ENCODE measurements around the gene PTRHD1.
A peak's percentile ranks its signal among the peaks of the same experiment; 100 is the strongest.
"Not testable (repeated sequence)": the region's sequence is repeated elsewhere in the genome, so short reads cannot be mapped to it uniquely, and the experiment has no call there.

Gene PTRHD1

GRCh38 chr2:24836706-24837105 is 43.5 kb upstream of the PTRHD1 start:
- H3K27ac ChIP-seq (replicated peaks; ENCODE audit: low read length): no peak overlapping the region
- H2BK120ac ChIP-seq (ENCODE audit: low read depth, low read length): no peak overlapping the region
- no peak overlapping the region for H3K4me2 ChIP-seq (ENCODE audit: insufficient read depth, low read length, poor library complexity, severe bottlenecking)
- peaks cover 0 to 10% of the 10 kb centered on the region in 2 donors for H3K9me3 ChIP-seq (replicated peaks in 1 of 2; ENCODE audit: control insufficient read depth in 2 of 2, insufficient read depth in 1 of 2, low read depth in 1 of 2, low read length in 2 of 2)
- no peak overlapping the region for H3K4me3 ChIP-seq (ENCODE audit: low read length in 2 of 2)
- peak overlapping the region; percentile 44 for H3K9ac ChIP-seq (ENCODE audit: low read depth, low read length, poor library complexity)
- peaks cover 2% of the 10 kb centered on the region for H3K79me1 ChIP-seq (ENCODE audit: low read depth, low read length)
- H3K4me1 ChIP-seq (ENCODE audit: control insufficient read depth in 2 of 2, insufficient read depth in 1 of 2, low read depth in 1 of 2, low read length in 2 of 2): peaks cover 11 to 18% of the 10 kb centered on the region in 2 donors
- no peak overlapping the region for H2AFZ ChIP-seq (ENCODE audit: low read length)
- H3K4ac ChIP-seq (ENCODE audit: low read length): no peak overlapping the region
- peaks cover 31 to 83% of the 10 kb centered on the region in 2 donors for H3K36me3 ChIP-seq (replicated peaks in 1 of 2; ENCODE audit: control insufficient read depth in 2 of 2, insufficient read depth in 2 of 2, low read length in 2 of 2)
- no peak overlapping the region for H3K18ac ChIP-seq (ENCODE audit: low read length)
- DNase-seq (ENCODE audit: low spot score): no peak
- H4K8ac ChIP-seq (ENCODE audit: low read depth, low read length): no peak overlapping the region
- no peak overlapping the region for H2AK5ac ChIP-seq (ENCODE audit: low read depth, low read length)
- peak overlapping the region; percentile 91 for H2BK5ac ChIP-seq (ENCODE audit: low read length)
- H3K14ac ChIP-seq (ENCODE audit: low read length): no peak overlapping the region
- no peak overlapping the region for H2BK12ac ChIP-seq (ENCODE audit: low read length)
- no peak overlapping the region for H3K23ac ChIP-seq (ENCODE audit: low read depth, low read length, poor library complexity)
- H4K91ac ChIP-seq (ENCODE audit: low read depth, low read length, poor library complexity): no peak overlapping the region
- no peak overlapping the region for H2BK15ac ChIP-seq (ENCODE audit: low read length)
- no CpG with 5 or more reads among the region's 9 CpGs for WGBS, 2 donors (ENCODE audit: extremely low coverage in 2 of 2, insufficient read length in 2 of 2, insufficient replicate concordance in 1 of 2)
- no peaks in the 10 kb centered on the region for H3K27me3 ChIP-seq (ENCODE audit: control insufficient read depth in 3 of 3, insufficient read depth in 3 of 3, low read depth in 1 of 3, low read length in 3 of 3)

- H2BK120ac ChIP-seq (ENCODE audit: low read depth, low read length): no peak overlapping the region
- H3K4me2 ChIP-seq (ENCODE audit: insufficient read depth, low read length, poor library complexity, severe bottlenecking): no peak overlapping the region
- no peak overlapping the region for H2BK5ac ChIP-seq (ENCODE audit: low read length)
- H2BK15ac ChIP-seq (ENCODE audit: low read length): no peak overlapping the region
- H3K9ac ChIP-seq (ENCODE audit: low read depth, low read length, poor library complexity): no peak overlapping the region
- peaks cover 2% of the 10 kb centered on the region for H3K79me1 ChIP-seq (ENCODE audit: low read depth, low read length)
- no peak overlapping the region for H3K27ac ChIP-seq (replicated peaks; ENCODE audit: low read length)
- H3K18ac ChIP-seq (ENCODE audit: low read length): peak overlapping the region; percentile 19
- no peak overlapping the region for H4K8ac ChIP-seq (ENCODE audit: low read depth, low read length)
- no peak overlapping the region for H2BK12ac ChIP-seq (ENCODE audit: low read length)
- no CpG with 5 or more reads among the region's 8 CpGs for WGBS, 2 donors (ENCODE audit: extremely low coverage in 2 of 2, insufficient read length in 2 of 2, insufficient replicate concordance in 1 of 2)
- no peak overlapping the region for H4K91ac ChIP-seq (ENCODE audit: low read depth, low read length, poor library complexity)
- peak overlapping the region; percentile 63 for H3K14ac ChIP-seq (ENCODE audit: low read length)
- H3K23ac ChIP-seq (ENCODE audit: low read depth, low read length, poor library complexity): no peak overlapping the region
- no peaks in the 10 kb centered on the region for H3K27me3 ChIP-seq (ENCODE audit: control insufficient read depth in 3 of 3, insufficient read depth in 3 of 3, low read depth in 1 of 3, low read length in 3 of 3)
- H3K9me3 ChIP-seq (replicated peaks in 1 of 2; ENCODE audit: control insufficient read depth in 2 of 2, insufficient read depth in 1 of 2, low read depth in 1 of 2, low read length in 2 of 2): peaks cover 0 to 12% of the 10 kb centered on the region in 2 donors
- no peak overlapping the region for H3K4me3 ChIP-seq (ENCODE audit: low read length in 2 of 2)
- no peak overlapping the region for H2AFZ ChIP-seq (ENCODE audit: low read length)
- H3K4ac ChIP-seq (ENCODE audit: low read length): no peak overlapping the region
- no peak overlapping the region for H2AK5ac ChIP-seq (ENCODE audit: low read depth, low read length)
- H3K36me3 ChIP-seq (replicated peaks in 1 of 2; ENCODE audit: control insufficient read depth in 2 of 2, insufficient read depth in 2 of 2, low read length in 2 of 2): peaks cover 28 to 78% of the 10 kb centered on the region in 2 donors
- no peak for DNase-seq (ENCODE audit: low spot score)
- H3K4me1 ChIP-seq (ENCODE audit: control insufficient read depth in 2 of 2, insufficient read depth in 1 of 2, low read depth in 1 of 2, low read length in 2 of 2): peaks cover 15 to 21% of the 10 kb centered on the region in 2 donors
Observed at GRCh38 chr2:24836206-24836605, 43.0 kb upstream of the PTRHD1 start.

GRCh38 chr2:24835411-24835810 is 42.2 kb upstream of the PTRHD1 start:
- not testable (repeated sequence) for H2BK5ac ChIP-seq (ENCODE audit: low read length); H2AFZ ChIP-seq (ENCODE audit: low read length); H3K27ac ChIP-seq (replicated peaks; ENCODE audit: low read length); DNase-seq (ENCODE audit: low spot score); H3K4me2 ChIP-seq (ENCODE audit: insufficient read depth, low read length, poor library complexity, severe bottlenecking); H4K8ac ChIP-seq (ENCODE audit: low read depth, low read length); H3K4me3 ChIP-seq (ENCODE audit: low read length in 2 of 2); H2BK15ac ChIP-seq (ENCODE audit: low read length); H2BK120ac ChIP-seq (ENCODE audit: low read depth, low read length); H3K18ac ChIP-seq (ENCODE audit: low read length); H2AK5ac ChIP-seq (ENCODE audit: low read depth, low read length); H3K14ac ChIP-seq (ENCODE audit: low read length); H3K23ac ChIP-seq (ENCODE audit: low read depth, low read length, poor library complexity); H3K4ac ChIP-seq (ENCODE audit: low read length); H3K79me1 ChIP-seq (ENCODE audit: low read depth, low read length); H4K91ac ChIP-seq (ENCODE audit: low read depth, low read length, poor library complexity); H3K9ac ChIP-seq (ENCODE audit: low read depth, low read length, poor library complexity); H2BK12ac ChIP-seq (ENCODE audit: low read length); H3K27me3 ChIP-seq (ENCODE audit: control insufficient read depth in 3 of 3, insufficient read depth in 3 of 3, low read depth in 1 of 3, low read length in 3 of 3)
- H3K4me1 ChIP-seq (ENCODE audit: control insufficient read depth in 2 of 2, insufficient read depth in 1 of 2, low read depth in 1 of 2, low read length in 2 of 2): peaks cover 15 to 21% of the 10 kb centered on the region in 2 donors
- peaks cover 31 to 77% of the 10 kb centered on the region in 2 donors for H3K36me3 ChIP-seq (replicated peaks in 1 of 2; ENCODE audit: control insufficient read depth in 2 of 2, insufficient read depth in 2 of 2, low read length in 2 of 2)
- no CpG with 5 or more reads among the region's 8 CpGs for WGBS, 2 donors (ENCODE audit: extremely low coverage in 2 of 2, insufficient read length in 2 of 2, insufficient replicate concordance in 1 of 2)
- H3K9me3 ChIP-seq (replicated peaks in 1 of 2; ENCODE audit: control insufficient read depth in 2 of 2, insufficient read depth in 1 of 2, low read depth in 1 of 2, low read length in 2 of 2): peaks cover 2 to 13% of the 10 kb centered on the region in 2 donors

GRCh38 chr2:24834733-24835395 is 41.7 kb upstream of the PTRHD1 start:
- WGBS, 2 donors (ENCODE audit: extremely low coverage in 2 of 2, insufficient read length in 2 of 2, insufficient replicate concordance in 1 of 2): no CpG with 5 or more reads among the region's 20 CpGs
- H3K4ac ChIP-seq (ENCODE audit: low read length): no peak overlapping the region
- no peak overlapping the region for H2AK5ac ChIP-seq (ENCODE audit: low read depth, low read length)
- peak overlapping the region; percentile 48 for H4K91ac ChIP-seq (ENCODE audit: low read depth, low read length, poor library complexity)
- H2BK120ac ChIP-seq (ENCODE audit: low read depth, low read length): no peak overlapping the region
- no peaks in the 10 kb centered on the region for H3K27me3 ChIP-seq (ENCODE audit: control insufficient read depth in 3 of 3, insufficient read depth in 3 of 3, low read depth in 1 of 3, low read length in 3 of 3)
- no peak overlapping the region for H2BK5ac ChIP-seq (ENCODE audit: low read length)
- H4K8ac ChIP-seq (ENCODE audit: low read depth, low read length): no peak overlapping the region
- peaks cover 4 to 14% of the 10 kb centered on the region in 2 donors for H3K9me3 ChIP-seq (replicated peaks in 1 of 2; ENCODE audit: control insufficient read depth in 2 of 2, insufficient read depth in 1 of 2, low read depth in 1 of 2, low read length in 2 of 2)
- no peak overlapping the region for H2BK12ac ChIP-seq (ENCODE audit: low read length)
- H3K36me3 ChIP-seq (replicated peaks in 1 of 2; ENCODE audit: control insufficient read depth in 2 of 2, insufficient read depth in 2 of 2, low read length in 2 of 2): peaks cover 33 to 74% of the 10 kb centered on the region in 2 donors
- H3K4me3 ChIP-seq (ENCODE audit: low read length in 2 of 2): no peak overlapping the region
- H3K4me2 ChIP-seq (ENCODE audit: insufficient read depth, low read length, poor library complexity, severe bottlenecking): no peak overlapping the region
- peaks cover 15 to 21% of the 10 kb centered on the region in 2 donors for H3K4me1 ChIP-seq (ENCODE audit: control insufficient read depth in 2 of 2, insufficient read depth in 1 of 2, low read depth in 1 of 2, low read length in 2 of 2)
- DNase-seq (ENCODE audit: low spot score): no peak
- no peak overlapping the region for H3K18ac ChIP-seq (ENCODE audit: low read length)
- H2BK15ac ChIP-seq (ENCODE audit: low read length): no peak overlapping the region
- H3K23ac ChIP-seq (ENCODE audit: low read depth, low read length, poor library complexity): peak overlapping the region; percentile 80
- H3K14ac ChIP-seq (ENCODE audit: low read length): peak overlapping the region; percentile 47
- H3K79me1 ChIP-seq (ENCODE audit: low read depth, low read length): peaks cover 2% of the 10 kb centered on the region
- H3K9ac ChIP-seq (ENCODE audit: low read depth, low read length, poor library complexity): no peak overlapping the region
- no peak overlapping the region for H3K27ac ChIP-seq (replicated peaks; ENCODE audit: low read length)
- H2AFZ ChIP-seq (ENCODE audit: low read length): no peak overlapping the region

Data from neuronal stem cell (in vitro differentiated cells).